ENCODE data around the gene FRMD4A. TPM values are rescaled to one million over a fixed set of nuclear protein-coding genes. Genes with fewer than 3 reads are reported as not detected.

Gene FRMD4A
- total RNA-seq, 1 experiment from 2014 or later, result 18.3 TPM

DNA sequence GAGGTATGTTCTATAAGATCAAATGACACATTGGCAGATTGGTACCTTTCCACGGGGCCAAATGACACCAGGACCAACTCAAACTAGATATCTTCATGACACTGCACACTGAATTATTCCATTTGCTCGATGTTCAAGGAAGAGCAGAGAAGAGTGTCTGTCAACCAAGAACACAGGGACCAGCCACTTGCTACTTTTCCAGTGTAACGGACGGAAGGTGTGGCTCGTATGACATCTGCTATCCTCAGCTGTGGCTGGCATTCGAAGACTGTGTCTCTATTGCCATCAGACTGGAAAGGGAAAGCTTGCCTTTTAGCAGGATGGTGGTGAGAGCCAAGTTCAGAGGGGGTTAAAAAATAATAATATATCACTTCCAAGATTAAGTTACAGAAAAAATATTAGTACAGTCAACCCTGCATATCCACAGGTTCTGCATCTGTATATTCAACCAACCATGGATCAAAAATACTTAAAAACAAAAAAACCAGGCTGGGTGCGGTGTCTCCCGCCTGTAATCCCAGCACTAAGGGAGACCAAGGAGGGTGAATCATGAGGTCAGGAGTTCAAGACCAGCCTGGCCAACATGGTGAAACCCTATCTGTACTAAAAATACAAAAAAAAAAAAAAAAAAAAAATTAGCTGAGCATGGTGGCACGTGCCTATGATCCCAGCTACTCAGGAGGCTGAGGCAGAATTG, 506.9 kb downstream of the FRMD4A start:
- no peak overlapping the region for H3K27ac ChIP-seq
- intact Hi-C loops (cut with micrococcal nuclease; ENCODE audit: unreplicated experiment), result no loop called here
- no peaks in the 10 kb centered on the region for H3K9me2 ChIP-seq (ENCODE audit: insufficient read depth)
- H3K27me3 ChIP-seq (ENCODE audit: insufficient read depth, low read depth), result no peaks in the 10 kb centered on the region
- BruUV-seq (replicated peaks), result no TSS peak
- no peaks in the 10 kb centered on the region for H4K20me1 ChIP-seq (ENCODE audit: insufficient read depth)
- no peak for DNase-seq
- ChIA-PET POLR2A (ENCODE audit: unreplicated experiment) (no interaction called here), CTCF (no interaction called here)
- H3F3A ChIP-seq (ENCODE audit: insufficient read depth, low read depth), result no peaks in the 10 kb centered on the region
- no peak overlapping the region for H2AFZ ChIP-seq
- H3K36me3 ChIP-seq (ENCODE audit: low read depth), result no peaks in the 10 kb centered on the region
- no peak for TF ChIP-seq EZH2 (IDR thresholded peaks at IDR 0.05; ENCODE audit: low read depth)
- TF ChIP-seq, protein P1, sequence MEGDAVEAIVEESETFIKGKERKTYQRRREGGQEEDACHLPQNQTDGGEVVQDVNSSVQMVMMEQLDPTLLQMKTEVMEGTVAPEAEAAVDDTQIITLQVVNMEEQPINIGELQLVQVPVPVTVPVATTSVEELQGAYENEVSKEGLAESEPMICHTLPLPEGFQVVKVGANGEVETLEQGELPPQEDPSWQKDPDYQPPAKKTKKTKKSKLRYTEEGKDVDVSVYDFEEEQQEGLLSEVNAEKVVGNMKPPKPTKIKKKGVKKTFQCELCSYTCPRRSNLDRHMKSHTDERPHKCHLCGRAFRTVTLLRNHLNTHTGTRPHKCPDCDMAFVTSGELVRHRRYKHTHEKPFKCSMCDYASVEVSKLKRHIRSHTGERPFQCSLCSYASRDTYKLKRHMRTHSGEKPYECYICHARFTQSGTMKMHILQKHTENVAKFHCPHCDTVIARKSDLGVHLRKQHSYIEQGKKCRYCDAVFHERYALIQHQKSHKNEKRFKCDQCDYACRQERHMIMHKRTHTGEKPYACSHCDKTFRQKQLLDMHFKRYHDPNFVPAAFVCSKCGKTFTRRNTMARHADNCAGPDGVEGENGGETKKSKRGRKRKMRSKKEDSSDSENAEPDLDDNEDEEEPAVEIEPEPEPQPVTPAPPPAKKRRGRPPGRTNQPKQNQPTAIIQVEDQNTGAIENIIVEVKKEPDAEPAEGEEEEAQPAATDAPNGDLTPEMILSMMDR (conservative IDR thresholded peaks at IDR 0.05), result no peak
- H3K9me3 ChIP-seq (ENCODE audit: insufficient read depth, low read depth), result no peaks in the 10 kb centered on the region
- H3K4me3 ChIP-seq, result no peak overlapping the region
- no peaks in the 10 kb centered on the region for H3K79me2 ChIP-seq (ENCODE audit: low read depth)
- no peak overlapping the region for H3K4me2 ChIP-seq
- no peaks in the 10 kb centered on the region for H3K4me1 ChIP-seq (replicated peaks; ENCODE audit: insufficient read depth)

DNA sequence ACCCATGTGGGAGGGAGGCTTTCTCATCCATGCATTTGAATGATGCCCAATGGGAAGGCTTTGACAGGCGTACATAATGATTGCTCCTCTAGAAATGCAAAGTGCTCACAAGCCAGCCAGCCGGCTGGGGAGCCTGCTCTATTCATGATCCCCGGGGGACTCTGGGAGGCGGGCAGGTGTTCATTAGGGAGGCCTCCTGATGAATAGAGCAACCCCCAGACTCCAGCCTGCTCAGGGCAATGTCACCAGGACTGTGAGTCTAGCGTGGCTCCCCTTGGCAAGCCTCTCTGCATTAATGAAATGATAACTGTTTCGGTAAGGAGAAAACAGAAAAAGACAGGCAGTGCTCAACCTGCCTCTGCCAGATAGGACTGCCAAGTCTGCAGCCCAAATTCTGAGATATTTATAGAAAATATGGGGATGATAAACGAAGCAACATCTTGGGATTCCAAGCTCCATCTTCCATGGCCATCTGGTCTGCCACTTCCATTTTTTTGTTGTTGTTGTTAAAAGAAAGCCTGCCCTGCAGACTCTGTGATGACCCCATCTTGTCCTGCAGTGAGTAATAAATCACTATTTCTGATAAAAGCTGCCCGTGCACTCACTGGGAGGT, 507.5 kb downstream of the FRMD4A start:
- Histone ChIP-seq H2AFZ (no peak overlapping the region), H3K4me2 (no peak overlapping the region), H3K79me2 (ENCODE audit: low read depth) (no peaks in the 10 kb centered on the region), H3K27me3 (ENCODE audit: insufficient read depth, low read depth) (no peaks in the 10 kb centered on the region), H3K9me2 (ENCODE audit: insufficient read depth) (no peaks in the 10 kb centered on the region), H3K36me3 (ENCODE audit: low read depth) (no peaks in the 10 kb centered on the region), H4K20me1 (ENCODE audit: insufficient read depth) (no peaks in the 10 kb centered on the region), H3K9me3 (ENCODE audit: insufficient read depth, low read depth) (no peaks in the 10 kb centered on the region), H3F3A (ENCODE audit: insufficient read depth, low read depth) (no peaks in the 10 kb centered on the region), H3K27ac (no peak overlapping the region), H3K4me3 (no peak overlapping the region), H3K4me1 (replicated peaks; ENCODE audit: insufficient read depth) (no peaks in the 10 kb centered on the region)
- intact Hi-C loops (cut with micrococcal nuclease; ENCODE audit: unreplicated experiment), result no loop called here
- BruUV-seq (replicated peaks), result no TSS peak
- DNase-seq, result no peak
- POLR2A ChIA-PET (ENCODE audit: unreplicated experiment), result no interaction called here
- CTCF ChIA-PET, result no interaction called here
- TF ChIP-seq, protein P1 (conservative IDR thresholded peaks at IDR 0.05), result no peak
- TF ChIP-seq EZH2 (IDR thresholded peaks at IDR 0.05; ENCODE audit: low read depth), result no peak

GRCh38 chr10:13822490-13822889, 508.2 kb downstream of the FRMD4A start:
- BruUV-seq (replicated peaks), result no TSS peak
- Histone ChIP-seq H3K4me1 (replicated peaks; ENCODE audit: insufficient read depth) (no peaks in the 10 kb centered on the region), H3K27ac (no peak overlapping the region), H3K27me3 (ENCODE audit: insufficient read depth, low read depth) (no peaks in the 10 kb centered on the region), H3F3A (ENCODE audit: insufficient read depth, low read depth) (no peaks in the 10 kb centered on the region), H4K20me1 (ENCODE audit: insufficient read depth) (no peaks in the 10 kb centered on the region), H3K9me2 (ENCODE audit: insufficient read depth) (no peaks in the 10 kb centered on the region), H3K4me2 (no peak overlapping the region), H3K9me3 (ENCODE audit: insufficient read depth, low read depth) (no peaks in the 10 kb centered on the region), H3K36me3 (ENCODE audit: low read depth) (no peaks in the 10 kb centered on the region), H2AFZ (no peak overlapping the region), H3K4me3 (no peak overlapping the region), H3K79me2 (ENCODE audit: low read depth) (no peaks in the 10 kb centered on the region)
- POLR2A ChIA-PET (ENCODE audit: unreplicated experiment), result no interaction called here
- intact Hi-C loops (cut with micrococcal nuclease; ENCODE audit: unreplicated experiment), result no loop called here
- DNase-seq, result no peak
- CTCF ChIA-PET, result no interaction called here
- TF ChIP-seq, protein P1 (conservative IDR thresholded peaks at IDR 0.05), result no peak
- no peak for TF ChIP-seq EZH2 (IDR thresholded peaks at IDR 0.05; ENCODE audit: low read depth)
